IMR-90 (cell line): ENCODE results near the gene SPPL3. TPM values are rescaled to one million over a fixed set of nuclear protein-coding genes. Genes with fewer than 3 reads are reported as not detected.

Experiments used
- ATAC-seq: fragments of 200-7000 bp; cut with Tn5 transposase; 2 replicates; pipeline ENCODE4 v1.9.1; 2020; ENCODE audit warnings: low read depth, mild to moderate bottlenecking, moderate library complexity
- BruUV-seq: library from RNA; stranded (reverse); fragments of 400-500 nt; replicated peaks from 2 replicates; lab custom pipeline; 2021; lab: Mats Ljungman, UMichigan
- CTCF ChIA-PET: fragments of 300-600 bp; formaldehyde crosslinking; extraction: SDS; loops from one replicate; lab custom pipeline; 2021; ENCODE audit warnings: antibody characterized with exemption; lab: Yijun Ruan, JAX
- POLR2A ChIA-PET: fragments of 300-600 bp; sonication (Branson Sonifier 250); formaldehyde crosslinking; loops from one replicate; lab custom pipeline; 2022; ENCODE audit warnings: antibody characterized with exemption; ENCODE audit not compliant: unreplicated experiment; lab: Charles Lee
- DNase-seq: peaks from one replicate; pipeline ENCODE4 v3.0.0; 2013
- H2AFZ ChIP-seq: replicated peaks from 2 replicates; pipeline ENCODE3; 2013; ENCODE audit warnings: low read length, mild to moderate bottlenecking; ENCODE audit not compliant: poor library complexity
- H2AK5ac ChIP-seq: 2 replicates; pipeline ENCODE4 v1.6.1; 2013; ENCODE audit warnings: low read depth, low read length, inconsistent platforms
- H2AK9ac ChIP-seq: replicated peaks from 2 replicates; pipeline ENCODE3; 2013; ENCODE audit warnings: mild to moderate bottlenecking, low read depth, low read length, moderate library complexity; ENCODE audit not compliant: poor library complexity
- H2BK120ac ChIP-seq: 2 replicates; pipeline ENCODE4 v1.6.1; 2013; ENCODE audit warnings: low read depth, low read length, inconsistent platforms
- H2BK15ac ChIP-seq: 3 replicates; pipeline ENCODE4 v1.6.1; 2013; ENCODE audit warnings: low read depth, low read length, inconsistent platforms
- H2BK20ac ChIP-seq: 2 replicates; pipeline ENCODE4 v1.6.1; 2013; ENCODE audit warnings: low read depth, mild to moderate bottlenecking, inconsistent platforms, low read length, moderate library complexity
- H2BK5ac ChIP-seq: 2 replicates; pipeline ENCODE4 v1.6.1; 2013; ENCODE audit warnings: mild to moderate bottlenecking, low read depth, low read length, inconsistent platforms; ENCODE audit not compliant: poor library complexity, severe bottlenecking
- H3K14ac ChIP-seq: replicated peaks from 2 replicates; pipeline ENCODE4 v1.6.1; 2013; ENCODE audit warnings: low read depth, low read length, inconsistent platforms
- H3K18ac ChIP-seq: 2 replicates; pipeline ENCODE4 v1.6.1; 2013; ENCODE audit warnings: low read depth, low read length, control low read depth
- H3K23ac ChIP-seq: 2 replicates; pipeline ENCODE4 v1.6.1; 2013; ENCODE audit warnings: low read depth, low read length, inconsistent platforms
- H3K27ac ChIP-seq: 2 replicates; pipeline ENCODE4 v1.5.1; 2013; ENCODE audit warnings: mild to moderate bottlenecking, control low read depth, low read length; ENCODE audit not compliant: insufficient read depth
- H3K27me3 ChIP-seq: 2 replicates; pipeline ENCODE4 v1.6.1; 2013; ENCODE audit warnings: low read length; ENCODE audit not compliant: control insufficient read depth, insufficient read depth
- H3K36me3 ChIP-seq: 2 replicates; pipeline ENCODE4 v1.6.1; 2013; ENCODE audit warnings: low read length, mixed read lengths; ENCODE audit not compliant: control insufficient read depth, insufficient read depth
- H3K4ac ChIP-seq: 2 replicates; pipeline ENCODE4 v1.6.1; 2013; ENCODE audit warnings: low read depth, low read length, inconsistent platforms
- H3K4me1 ChIP-seq: 2 replicates; pipeline ENCODE4 v1.6.1; 2013; ENCODE audit warnings: low read length, mixed read lengths; ENCODE audit not compliant: control insufficient read depth, insufficient read depth
- H3K4me2 ChIP-seq: 2 replicates; pipeline ENCODE4 v1.6.1; 2013; ENCODE audit warnings: low read depth, mild to moderate bottlenecking, control low read depth, low read length, moderate library complexity
- H3K4me3 ChIP-seq: 2 replicates; pipeline ENCODE4 v1.5.1; 2013; ENCODE audit warnings: low read depth, mild to moderate bottlenecking, control low read depth, low read length, moderate library complexity; ENCODE audit not compliant: insufficient read depth
- H3K56ac ChIP-seq: 2 replicates; pipeline ENCODE4 v1.6.1; 2013; ENCODE audit warnings: low read length, inconsistent platforms; ENCODE audit not compliant: insufficient read depth; ENCODE audit errors: extremely low read depth
- H3K79me1 ChIP-seq, 2 experiments: 2 replicates each; pipeline ENCODE4 v1.6.1; 2013; ENCODE audit warnings: low read length in 2 of 2, inconsistent platforms in 1 of 2, low read depth in 1 of 2
- H3K9ac ChIP-seq: 2 replicates; pipeline ENCODE4 v1.6.1; 2013; ENCODE audit warnings: low read depth, low read length, control low read depth
- H3K9me1 ChIP-seq: 2 replicates; pipeline ENCODE4 v1.6.1; 2013; ENCODE audit warnings: low read length, inconsistent platforms; ENCODE audit not compliant: insufficient read depth
- H3K9me3 ChIP-seq: 2 replicates; pipeline ENCODE4 v1.6.1; 2013; ENCODE audit warnings: low read length; ENCODE audit not compliant: control insufficient read depth, insufficient read depth
- H4K20me1 ChIP-seq: 2 replicates; pipeline ENCODE4 v1.6.1; 2013; ENCODE audit warnings: low read length, inconsistent platforms; ENCODE audit not compliant: insufficient read depth
- H4K5ac ChIP-seq: 2 replicates; pipeline ENCODE4 v1.6.1; 2013; ENCODE audit warnings: mild to moderate bottlenecking, low read depth, low read length, control low read depth
- H4K8ac ChIP-seq, 2 experiments: 2 replicates each; pipeline ENCODE4 v1.6.1; 2013; ENCODE audit warnings: low read depth in 2 of 2, low read length in 2 of 2, control low read depth in 1 of 2, inconsistent platforms in 1 of 2
- H4K91ac ChIP-seq: 2 replicates; pipeline ENCODE4 v1.6.1; 2013; ENCODE audit warnings: low read depth, low read length, inconsistent platforms; ENCODE audit not compliant: insufficient read depth
- BHLHE40 ChIP-seq: fragments of 150-350 bp; IDR thresholded peaks from 2 replicates; pipeline ENCODE4 v1.6.1; 2016; ENCODE audit warnings: mild to moderate bottlenecking, low read depth, low read length
- CEBPB ChIP-seq: IDR thresholded peaks from 2 replicates; pipeline ENCODE4 v1.6.1; 2012; ENCODE audit warnings: low read depth, low read length, improper control_type of control experiment
- CHD1 ChIP-seq: IDR thresholded peaks from 2 replicates; pipeline ENCODE4 v1.6.1; 2012; ENCODE audit warnings: low read depth, low read length, improper control_type of control experiment
- FOS ChIP-seq: fragments of 150-350 bp; IDR thresholded peaks from 2 replicates; pipeline ENCODE4 v1.6.1; 2016; ENCODE audit warnings: low read depth, low read length
- MAFK ChIP-seq: IDR thresholded peaks from 2 replicates; pipeline ENCODE4 v1.6.1; 2012; ENCODE audit warnings: low read depth, low read length, improper control_type of control experiment
- MAZ ChIP-seq: IDR thresholded peaks from 2 replicates; pipeline ENCODE4 v1.6.1; 2012; ENCODE audit warnings: low read depth, mild to moderate bottlenecking, low read length, improper control_type of control experiment, moderate library complexity, borderline replicate concordance
- MXI1 ChIP-seq: IDR thresholded peaks from 2 replicates; pipeline ENCODE4 v1.6.1; 2012; ENCODE audit warnings: low read depth, mild to moderate bottlenecking, low read length, moderate library complexity, borderline replicate concordance
- NFE2L2 ChIP-seq: fragments of 150-350 bp; IDR thresholded peaks from 2 replicates; pipeline ENCODE4 v1.6.1; 2016; ENCODE audit warnings: low read depth, mild to moderate bottlenecking, low read length
- POLR2A ChIP-seq: IDR thresholded peaks from 2 replicates; pipeline ENCODE4 v1.6.1; 2012; ENCODE audit warnings: mild to moderate bottlenecking, low read depth, low read length
- RAD21 ChIP-seq: IDR thresholded peaks from 2 replicates; pipeline ENCODE4 v1.6.1; 2012; ENCODE audit warnings: low read length, improper control_type of control experiment
- RCOR1 ChIP-seq: IDR thresholded peaks from 2 replicates; pipeline ENCODE4 v1.6.1; 2012; ENCODE audit warnings: mild to moderate bottlenecking, low read length, improper control_type of control experiment; ENCODE audit not compliant: insufficient replicate concordance
- RFX5 ChIP-seq: IDR thresholded peaks from 2 replicates; pipeline ENCODE4 v1.8.0; 2012; ENCODE audit warnings: low read depth, mild to moderate bottlenecking, low read length, moderate library complexity
- SMC3 ChIP-seq: fragments of 150-350 bp; IDR thresholded peaks from 2 replicates; pipeline ENCODE4 v1.6.1; 2016; ENCODE audit warnings: low read depth, mild to moderate bottlenecking, antibody characterized with exemption, low read length, moderate library complexity
- USF2 ChIP-seq: fragments of 150-350 bp; IDR thresholded peaks from 2 replicates; pipeline ENCODE4 v1.6.1; 2017; ENCODE audit warnings: mild to moderate bottlenecking, antibody characterized with exemption, low read length, low read depth
- WGBS, 2 experiments: methylation state at CpG; one replicate each; pipeline versions ENCODE4 v1.1.5 to v1.1.7; 2013; ENCODE audit warnings: missing lambda C conversion rate in 2 of 2; ENCODE audit not compliant: insufficient read length in 1 of 2; ENCODE audit errors: extremely low coverage in 2 of 2; 5-methylcytosine and 5-hydroxymethylcytosine counted together
- dilution Hi-C: fragments of 300-500 bp; cut with HindIII; formaldehyde crosslinking; loops from one replicate; pipeline ENCODE4 v1.14.3; 2018; ENCODE audit warnings: low sequenced_read_pairs; ENCODE audit not compliant: unreplicated experiment
- in situ Hi-C: fragments of 300-500 bp; cut with MboI; formaldehyde crosslinking; loops from 3 replicates; pipeline ENCODE4 v1.14.3; 2019; ENCODE audit warnings: low sequenced_read_pairs, inconsistent platforms, mixed read lengths
- intact Hi-C: fragments of 100-400 bp; cut with micrococcal nuclease; formaldehyde crosslinking; loops from 2 replicates; pipeline ENCODE4 v1.10.0; 2022
- polyA plus RNA-seq, 3 experiments: library from polyadenylated mRNA; depleted of rRNA; stranded (reverse); fragments of >200 nt; gene quantifications; 2 replicates each; pipeline ENCODE4 v1.2.3, GENCODE V29; 2012; ENCODE audit warnings: low replicate concordance in 1 of 3
- total RNA-seq: library from RNA; depleted of rRNA; stranded (reverse); fragments of >200 nt; gene quantifications from 2 replicates; pipeline ENCODE4 v1.2.3, GENCODE V29; 2012
- TF ChIP-seq, protein P1 (sequence below): conservative IDR thresholded peaks from 2 replicates; pipeline ENCODE4 v1.5.1; 2012; ENCODE audit warnings: mild to moderate bottlenecking, low read depth, low read length, improper control_type of control experiment
- TF ChIP-seq, protein P2 (sequence below): fragments of 150-350 bp; IDR thresholded peaks from 2 replicates; pipeline ENCODE4 v1.6.1; 2016; ENCODE audit warnings: low read depth, mild to moderate bottlenecking, low read length, moderate library complexity, borderline replicate concordance

Gene SPPL3
- total and polyA plus RNA-seq, 2 of the 4 experiments (the other 2 are of a cell fraction) = 1.6 to 18.0 TPM

- no peak overlapping the region for H2AK9ac ChIP-seq
- POLR2A ChIA-PET = no interaction called here
- no peak overlapping the region for H2BK5ac ChIP-seq
- no peak overlapping the region for H2BK20ac ChIP-seq
- dilution Hi-C loops (no loop called here), in situ Hi-C loops (no loop called here), intact Hi-C loops (no loop called here)
- H3K18ac ChIP-seq = no peak overlapping the region
- H4K20me1 ChIP-seq = no peaks in the 10 kb centered on the region
- H2BK120ac ChIP-seq = no peak overlapping the region
- TF ChIP-seq CHD1 (no peak), BHLHE40 (no peak), FOS (no peak), CEBPB (no peak), NFE2L2 (no peak), SMC3 (no peak), MAZ (no peak), POLR2A (no peak), RFX5 (no peak), MAFK (no peak), RCOR1 (no peak), RAD21 (no peak), MXI1 (no peak), USF2 (no peak)
- TF ChIP-seq, protein P1, sequence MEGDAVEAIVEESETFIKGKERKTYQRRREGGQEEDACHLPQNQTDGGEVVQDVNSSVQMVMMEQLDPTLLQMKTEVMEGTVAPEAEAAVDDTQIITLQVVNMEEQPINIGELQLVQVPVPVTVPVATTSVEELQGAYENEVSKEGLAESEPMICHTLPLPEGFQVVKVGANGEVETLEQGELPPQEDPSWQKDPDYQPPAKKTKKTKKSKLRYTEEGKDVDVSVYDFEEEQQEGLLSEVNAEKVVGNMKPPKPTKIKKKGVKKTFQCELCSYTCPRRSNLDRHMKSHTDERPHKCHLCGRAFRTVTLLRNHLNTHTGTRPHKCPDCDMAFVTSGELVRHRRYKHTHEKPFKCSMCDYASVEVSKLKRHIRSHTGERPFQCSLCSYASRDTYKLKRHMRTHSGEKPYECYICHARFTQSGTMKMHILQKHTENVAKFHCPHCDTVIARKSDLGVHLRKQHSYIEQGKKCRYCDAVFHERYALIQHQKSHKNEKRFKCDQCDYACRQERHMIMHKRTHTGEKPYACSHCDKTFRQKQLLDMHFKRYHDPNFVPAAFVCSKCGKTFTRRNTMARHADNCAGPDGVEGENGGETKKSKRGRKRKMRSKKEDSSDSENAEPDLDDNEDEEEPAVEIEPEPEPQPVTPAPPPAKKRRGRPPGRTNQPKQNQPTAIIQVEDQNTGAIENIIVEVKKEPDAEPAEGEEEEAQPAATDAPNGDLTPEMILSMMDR = no peak
- TF ChIP-seq, protein P2, sequence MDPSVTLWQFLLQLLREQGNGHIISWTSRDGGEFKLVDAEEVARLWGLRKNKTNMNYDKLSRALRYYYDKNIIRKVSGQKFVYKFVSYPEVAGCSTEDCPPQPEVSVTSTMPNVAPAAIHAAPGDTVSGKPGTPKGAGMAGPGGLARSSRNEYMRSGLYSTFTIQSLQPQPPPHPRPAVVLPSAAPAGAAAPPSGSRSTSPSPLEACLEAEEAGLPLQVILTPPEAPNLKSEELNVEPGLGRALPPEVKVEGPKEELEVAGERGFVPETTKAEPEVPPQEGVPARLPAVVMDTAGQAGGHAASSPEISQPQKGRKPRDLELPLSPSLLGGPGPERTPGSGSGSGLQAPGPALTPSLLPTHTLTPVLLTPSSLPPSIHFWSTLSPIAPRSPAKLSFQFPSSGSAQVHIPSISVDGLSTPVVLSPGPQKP = no peak
- no peak for DNase-seq
- H3K36me3 ChIP-seq = peaks cover 35% of the 10 kb centered on the region
- H3K4me1 ChIP-seq = peaks cover 14% of the 10 kb centered on the region; the same call in 1 of the 2 replicates
- H3K4ac ChIP-seq = no peak overlapping the region
- no peaks in the 10 kb centered on the region for H3K27me3 ChIP-seq
- no peak overlapping the region for H3K56ac ChIP-seq
- H3K9me1 ChIP-seq = peaks cover 12% of the 10 kb centered on the region
- H2AK5ac ChIP-seq = no peak overlapping the region
- H3K4me2 ChIP-seq = no peak overlapping the region
- H3K9ac ChIP-seq = no peak overlapping the region
- H2BK15ac ChIP-seq = no peak overlapping the region
- H3K9me3 ChIP-seq = no peaks in the 10 kb centered on the region
- H3K14ac ChIP-seq = no peak overlapping the region
- no peak overlapping the region for H3K27ac ChIP-seq
- no peak for ATAC-seq
- H3K79me1 ChIP-seq = peaks cover 14 to 32% of the 10 kb centered on the region in 2 experiments; a peak in 3 of 4 replicates
- no peak overlapping the region for H4K8ac ChIP-seq
- H4K91ac ChIP-seq = no peak overlapping the region
- no TSS peak for BruUV-seq
- no peak overlapping the region for H3K4me3 ChIP-seq
- H2AFZ ChIP-seq = no peak overlapping the region
- no peak overlapping the region for H3K23ac ChIP-seq
- WGBS, 2 experiments = 100% methylated on average over 1 of the region's 3 CpGs; no CpG with 5 or more reads in 1 of the 2 experiments
- CTCF ChIA-PET = no interaction called here
- no peak overlapping the region for H4K5ac ChIP-seq
Measured at GRCh38 chr12:120721866-120722265, 182.3 kb downstream of the SPPL3 start.
